Measurements from ENCODE around the gene NPHP4.

GRCh38 chr1:5879421-5879820, 112.8 kb downstream of the NPHP4 start:
- no peak for TF ChIP-seq BCL3 (IDR thresholded peaks at IDR 0.05)
- TF ChIP-seq SREBF2 (IDR thresholded peaks at IDR 0.05) = no peak
- no peak for TF ChIP-seq MYC (IDR thresholded peaks at IDR 0.05; ENCODE audit: borderline replicate concordance, low read length)
- TF ChIP-seq POLR2A (IDR thresholded peaks at IDR 0.05; ENCODE audit: low read length) = no peak
- no peak for TF ChIP-seq EP300 (IDR thresholded peaks at IDR 0.05)
- no peak for TF ChIP-seq USF2 (IDR thresholded peaks at IDR 0.05)
- no peak for TF ChIP-seq FOSL2 (IDR thresholded peaks at IDR 0.05)
- no peak for TF ChIP-seq FOSL2 (CRISPR knock-in tag; IDR thresholded peaks at IDR 0.05)
- TF ChIP-seq SMC3 (IDR thresholded peaks at IDR 0.05) = no peak
- no peak for TF ChIP-seq CTCF (IDR thresholded peaks at IDR 0.05)
- TF ChIP-seq BHLHE40 (IDR thresholded peaks at IDR 0.05; ENCODE audit: low read depth, low read length) = no peak
- TF ChIP-seq JUN (IDR thresholded peaks at IDR 0.05) = no peak
- no peak for TF ChIP-seq MAFK (IDR thresholded peaks at IDR 0.05; ENCODE audit: partially characterized antibody)
